GM19372 (cell line): ENCODE results near the gene ZNF337.
"Not testable (repeated sequence)": the region's sequence is repeated elsewhere in the genome, so short reads cannot be mapped to it uniquely, and the experiment has no call there.

ENCODE experiments used
- ATAC-seq: cut with Tn5 transposase; IDR thresholded peaks from one replicate; pipeline ENCODE4 v1.9.1; 2021; ENCODE audit warnings: mild to moderate bottlenecking, low read depth, moderate library complexity; ENCODE audit not compliant: unreplicated experiment

ZNF337 gene

GRCh38 chr20:25696371-25697131, at the start of gene ZNF337:
TSS of gene ZNF337 (minus strand) at chr20:25696853. CDS start at chr20:25686417, 10,436 bp downstream.
- ATAC-seq, result peak; percentile 95

GRCh38 chr20:25745738-25746137, 49.1 kb upstream of the ZNF337 start:
- no peak for ATAC-seq

GRCh38 chr20:25745100-25745499, 48.4 kb upstream of the ZNF337 start:
- no peak for ATAC-seq

- no peak for ATAC-seq
These were observed 47.6 kb upstream of the ZNF337 start for GRCh38 chr20:25744261-25744660.

- ATAC-seq, result no peak
These were observed 44.4 kb upstream of the ZNF337 start for GRCh38 chr20:25741088-25741487.

GRCh38 chr20:25739615-25740320, 43.1 kb upstream of the ZNF337 start:
- ATAC-seq, result no peak

- no peak for ATAC-seq
These were observed 41.5 kb upstream of the ZNF337 start for GRCh38 chr20:25738198-25738597.

- no peak for ATAC-seq
These were observed 37.2 kb upstream of the ZNF337 start for GRCh38 chr20:25733903-25734302.

- no peak for ATAC-seq
These were observed 34.2 kb upstream of the ZNF337 start for GRCh38 chr20:25730862-25731261.

- no peak for ATAC-seq
These were observed 29.7 kb upstream of the ZNF337 start for GRCh38 chr20:25726357-25726756.

GRCh38 chr20:25725639-25726038, 29.0 kb upstream of the ZNF337 start:
- ATAC-seq, result no peak

- ATAC-seq, result no peak
These were observed 27.3 kb upstream of the ZNF337 start for GRCh38 chr20:25723975-25724374.

GRCh38 chr20:25720285-25720684, 23.6 kb upstream of the ZNF337 start:
- no peak for ATAC-seq

- not testable (repeated sequence) for ATAC-seq
These were observed 22.5 kb upstream of the ZNF337 start for GRCh38 chr20:25718896-25719809.

GRCh38 chr20:25707695-25708094, 11.0 kb upstream of the ZNF337 start:
- no peak for ATAC-seq

GRCh38 chr20:25706793-25707192, 10.1 kb upstream of the ZNF337 start:
- no peak for ATAC-seq

GRCh38 chr20:25705830-25706351, 9.2 kb upstream of the ZNF337 start:
- no peak for ATAC-seq

GRCh38 chr20:25704303-25704702, 7.7 kb upstream of the ZNF337 start:
- ATAC-seq, result not testable (repeated sequence)

- ATAC-seq, result not testable (repeated sequence)
These were observed 4.2 kb upstream of the ZNF337 start for GRCh38 chr20:25700835-25701234.

- no peak for ATAC-seq
These were observed 3.3 kb upstream of the ZNF337 start for GRCh38 chr20:25699914-25700313.

GRCh38 chr20:25697132-25697446, 436 bp upstream of the ZNF337 start:
- no peak for ATAC-seq
